Tibial nerve (tissue), 4 donors: ENCODE data around the gene ATP6V1G3. TPM values are rescaled to one million over a fixed set of nuclear protein-coding genes. Genes with fewer than 3 reads are reported as not detected.
"Not testable (repeated sequence)": the region's sequence is repeated elsewhere in the genome, so short reads cannot be mapped to it uniquely, and the experiment has no call there.

ENCODE experiments used
- DNase-seq, 2 donors: peaks; one replicate each; pipeline ENCODE4 v3.0.0-alpha.2; 2019; ENCODE audit warnings: low spot score in 2 of 2
- H3K27ac ChIP-seq, 4 donors: fragments of 200-600 bp; sonication (generic) in 3 of 4; one replicate each; pipeline ENCODE4 v1.5.1; 2017 to 2019; ENCODE audit warnings: mild to moderate bottlenecking in 1 of 4
- H3K27me3 ChIP-seq, 2 donors: fragments of 200-600 bp; sonication (generic) in 1 of 2; one replicate each; pipeline versions ENCODE4 v1.5.1 to v1.6.0; 2017 to 2019
- H3K36me3 ChIP-seq, 3 donors: fragments of 200-600 bp; sonication (generic); one replicate each; pipeline ENCODE4 v1.5.1; 2018 to 2019
- H3K4me1 ChIP-seq, 4 donors: fragments of 200-600 bp; sonication (generic) in 3 of 4; one replicate each; pipeline ENCODE4 v1.5.1; 2017 to 2019
- H3K4me3 ChIP-seq, 4 donors: fragments of 200-600 bp; sonication (generic) in 3 of 4; one replicate each; pipeline ENCODE4 v1.5.1; 2017 to 2019; ENCODE audit warnings: mild to moderate bottlenecking in 1 of 4, moderate library complexity in 1 of 4
- H3K9me3 ChIP-seq, 4 donors: fragments of 200-600 bp; sonication (generic) in 3 of 4; one replicate each; pipeline ENCODE4 v1.5.1; 2017 to 2019
- CTCF ChIP-seq, 5 experiments: fragments of 200-600 bp in 3 of 5; fragments of 450-650 bp in 2 of 5; sonication (generic) in 3 of 5; IDR thresholded peaks; one replicate each; pipeline ENCODE4 v1.5.1; 2016 to 2019; ENCODE audit warnings: antibody characterized with exemption in 5 of 5, mild to moderate bottlenecking in 3 of 5, moderate library complexity in 2 of 5
- EP300 ChIP-seq, 2 donors: sonication (generic); formaldehyde crosslinking; IDR thresholded peaks; one replicate each; pipeline ENCODE4 v1.6.1; 2017; ENCODE audit warnings: antibody characterized with exemption in 2 of 2, mild to moderate bottlenecking in 1 of 2
- POLR2A ChIP-seq, 2 donors: fragments of 450-650 bp; IDR thresholded peaks; one replicate each; pipeline ENCODE4 v1.6.1; 2017; ENCODE audit warnings: antibody characterized with exemption in 2 of 2, mild to moderate bottlenecking in 2 of 2, moderate library complexity in 2 of 2
- WGBS, 2 donors: methylation state at CpG; one replicate each; pipeline ENCODE4 v1.1.5; 2018; 5-methylcytosine and 5-hydroxymethylcytosine counted together
- total RNA-seq, 4 donors: library from RNA; depleted of rRNA; stranded (reverse); fragments of >200 nt; gene quantifications; one replicate each; pipeline ENCODE4 v1.1.0, GENCODE V29; 2016

Gene ATP6V1G3
- total RNA-seq, result not detected

- no peak within 1 kb of the TSS for H3K27ac ChIP-seq
- 71 to 92% methylated on average over 1 of the region's 1 CpG for WGBS, 2 donors
- H3K27me3 ChIP-seq, result no peaks in the 10 kb centered on the region
- H3K9me3 ChIP-seq, result no peaks in the 10 kb centered on the region
- no peak for DNase-seq
- H3K36me3 ChIP-seq, result no peaks in the 10 kb centered on the region
- H3K4me1 ChIP-seq, result no peaks in the 10 kb centered on the region
- TF ChIP-seq CTCF (IDR thresholded peaks at IDR 0.05), result no peak
- no peak for TF ChIP-seq POLR2A (IDR thresholded peaks at IDR 0.05)
- TF ChIP-seq EP300 (IDR thresholded peaks at IDR 0.05), result no peak
- no peak within 1 kb of the TSS for H3K4me3 ChIP-seq
Measured at GRCh38 chr1:198540580-198540979, at the start of gene ATP6V1G3. TSS of gene ATP6V1G3 (minus strand) at chr1:198540680. CDS start at chr1:198540650, 30 bp downstream.

DNA sequence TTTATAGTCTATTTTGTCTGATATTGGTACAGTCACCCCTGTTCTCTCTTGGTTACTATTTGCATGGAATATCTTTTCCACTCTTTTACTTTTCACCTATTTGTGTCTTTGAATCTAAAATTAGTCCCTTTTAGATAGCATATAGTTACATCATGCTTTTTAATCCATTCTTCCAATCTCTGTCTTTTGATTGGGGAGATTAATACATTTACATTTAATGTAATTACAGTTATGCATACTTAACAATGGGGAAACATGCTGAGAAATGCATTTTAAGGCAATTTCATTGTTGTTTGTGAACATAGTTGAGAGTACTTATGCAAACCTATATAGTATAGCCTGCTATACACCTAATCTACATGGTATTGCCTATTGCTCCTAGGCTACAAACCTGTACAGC is 48.4 kb upstream of the ATP6V1G3 start:
- no peak for TF ChIP-seq EP300 (IDR thresholded peaks at IDR 0.05)
- no peak for TF ChIP-seq POLR2A (IDR thresholded peaks at IDR 0.05)
- no peak for TF ChIP-seq CTCF (IDR thresholded peaks at IDR 0.05)

GRCh38 chr1:198584163-198584562 is 43.7 kb upstream of the ATP6V1G3 start:
- no peak overlapping the region for H3K4me3 ChIP-seq
- TF ChIP-seq EP300 (IDR thresholded peaks at IDR 0.05) (no peak), POLR2A (IDR thresholded peaks at IDR 0.05) (no peak), CTCF (IDR thresholded peaks at IDR 0.05) (no peak)
- no peak for DNase-seq
- H3K27ac ChIP-seq, result no peak overlapping the region
- H3K9me3 ChIP-seq, result peaks cover 0 to 21% (median 2%) of the 10 kb centered on the region in 4 donors
- no peaks in the 10 kb centered on the region for H3K36me3 ChIP-seq
- H3K27me3 ChIP-seq, result no peaks in the 10 kb centered on the region
- no peaks in the 10 kb centered on the region for H3K4me1 ChIP-seq
- 94 to 96% methylated on average over 26 of the region's 26 CpGs for WGBS, 2 donors

More for the DNA sequence above, 48.4 kb upstream of the ATP6V1G3 start:
- no peak overlapping the region for H3K27ac ChIP-seq
- H3K9me3 ChIP-seq, result peaks cover 0 to 23% (median 4%) of the 10 kb centered on the region in 4 donors
- H3K27me3 ChIP-seq, result no peaks in the 10 kb centered on the region
- no peak overlapping the region for H3K4me3 ChIP-seq
- no peaks in the 10 kb centered on the region for H3K4me1 ChIP-seq
- H3K36me3 ChIP-seq, result no peaks in the 10 kb centered on the region
- no peak for DNase-seq

GRCh38 chr1:198583209-198583802 is 42.8 kb upstream of the ATP6V1G3 start:
- 88 to 89% methylated on average over 5 of the region's 5 CpGs for WGBS, 2 donors
- not testable (repeated sequence) for H3K27ac ChIP-seq, H3K4me1 ChIP-seq, DNase-seq, H3K4me3 ChIP-seq, H3K27me3 ChIP-seq, H3K36me3 ChIP-seq
- H3K9me3 ChIP-seq, result peaks cover 0 to 16% (median 0%) of the 10 kb centered on the region in 4 donors

DNA sequence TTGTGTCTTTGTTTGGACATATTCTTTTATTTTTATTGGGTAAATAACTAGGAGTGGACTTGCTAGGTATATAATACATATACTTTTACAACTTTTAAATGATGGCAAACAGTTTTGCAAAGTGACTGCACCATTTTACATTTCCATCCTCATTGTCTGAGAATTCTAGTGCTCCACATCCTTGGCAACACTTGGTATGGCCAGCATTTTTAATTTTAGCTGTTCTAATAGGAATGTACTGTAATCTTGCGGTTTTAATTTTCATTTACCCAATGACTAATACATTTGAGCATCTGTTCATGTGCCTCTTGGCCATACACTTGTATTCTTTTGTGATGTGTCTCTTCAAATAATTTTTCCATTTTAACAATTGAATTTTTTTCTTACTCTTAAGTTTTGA is 37.0 kb upstream of the ATP6V1G3 start:
- Histone ChIP-seq H3K4me3 (no peak overlapping the region), H3K9me3 (peaks cover 0 to 13% (median 0%) of the 10 kb centered on the region in 4 donors), H3K27me3 (no peaks in the 10 kb centered on the region), H3K27ac (no peak overlapping the region), H3K36me3 (no peaks in the 10 kb centered on the region), H3K4me1 (no peaks in the 10 kb centered on the region)
- TF ChIP-seq POLR2A (IDR thresholded peaks at IDR 0.05) (no peak), CTCF (IDR thresholded peaks at IDR 0.05) (no peak), EP300 (IDR thresholded peaks at IDR 0.05) (no peak)
- 87 to 89% methylated on average over 1 of the region's 1 CpG for WGBS, 2 donors
- no peak for DNase-seq
